Keratinocyte (primary cell): ENCODE measurements around the gene PEX5L.

Experiments
- EZH2 ChIP-seq: IDR thresholded peaks from one replicate; pipeline ENCODE4 v1.6.1; 2012; ENCODE audit warnings: inconsistent platforms, mild to moderate bottlenecking, low read length, moderate library complexity
- TF ChIP-seq, protein P1 (sequence below), 3 experiments: IDR thresholded peaks in 1 of 3; conservative IDR thresholded peaks in 1 of 3; optimal IDR thresholded peaks in 1 of 3; 2 replicates in 2 of 3; 3 replicates in 1 of 3; pipeline versions ENCODE3 to v1.5.1; 2011; ENCODE audit warnings: low read length in 3 of 3, mild to moderate bottlenecking in 3 of 3, moderate library complexity in 2 of 3, control low read depth in 1 of 3, inconsistent platforms in 1 of 3; ENCODE audit not compliant: insufficient read depth in 2 of 3; ENCODE audit errors: extremely low read depth in 1 of 3

GRCh38 chr3:180063783-180064182, 27.0 kb upstream of the PEX5L start:
- TF ChIP-seq, protein P1, sequence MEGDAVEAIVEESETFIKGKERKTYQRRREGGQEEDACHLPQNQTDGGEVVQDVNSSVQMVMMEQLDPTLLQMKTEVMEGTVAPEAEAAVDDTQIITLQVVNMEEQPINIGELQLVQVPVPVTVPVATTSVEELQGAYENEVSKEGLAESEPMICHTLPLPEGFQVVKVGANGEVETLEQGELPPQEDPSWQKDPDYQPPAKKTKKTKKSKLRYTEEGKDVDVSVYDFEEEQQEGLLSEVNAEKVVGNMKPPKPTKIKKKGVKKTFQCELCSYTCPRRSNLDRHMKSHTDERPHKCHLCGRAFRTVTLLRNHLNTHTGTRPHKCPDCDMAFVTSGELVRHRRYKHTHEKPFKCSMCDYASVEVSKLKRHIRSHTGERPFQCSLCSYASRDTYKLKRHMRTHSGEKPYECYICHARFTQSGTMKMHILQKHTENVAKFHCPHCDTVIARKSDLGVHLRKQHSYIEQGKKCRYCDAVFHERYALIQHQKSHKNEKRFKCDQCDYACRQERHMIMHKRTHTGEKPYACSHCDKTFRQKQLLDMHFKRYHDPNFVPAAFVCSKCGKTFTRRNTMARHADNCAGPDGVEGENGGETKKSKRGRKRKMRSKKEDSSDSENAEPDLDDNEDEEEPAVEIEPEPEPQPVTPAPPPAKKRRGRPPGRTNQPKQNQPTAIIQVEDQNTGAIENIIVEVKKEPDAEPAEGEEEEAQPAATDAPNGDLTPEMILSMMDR (optimal IDR thresholded peaks at IDR 0.05 in 1 of 3, IDR thresholded peaks at IDR 0.05 in 1 of 3, conservative IDR thresholded peaks at IDR 0.05 in 1 of 3; ENCODE audit: extremely low read depth in 1 of 3, insufficient read depth in 2 of 3, low read length in 3 of 3), result no peak
- no peak for TF ChIP-seq EZH2
